H1 (cell line): ENCODE results near the gene LIPA. TPM values are rescaled to one million over a fixed set of nuclear protein-coding genes. Genes with fewer than 3 reads are reported as not detected.

ENCODE experiments used
- CBX5 ChIP-seq: fragments of 300-800, 300-1000 bp; sonication (generic); IDR thresholded peaks from 2 replicates; pipeline ENCODE4 v1.7.1; 2016; ENCODE audit warnings: antibody characterized with exemption, low read length, low read depth
- CREB1 ChIP-seq: IDR thresholded peaks from 2 replicates; pipeline ENCODE4 v1.6.1; 2012; ENCODE audit warnings: inconsistent platforms
- HDAC6 ChIP-seq: IDR thresholded peaks from one replicate; pipeline ENCODE4 v1.7.1; 2012; ENCODE audit warnings: low read depth, mild to moderate bottlenecking, inconsistent platforms, low read length, moderate library complexity
- MAFK ChIP-seq: IDR thresholded peaks from 2 replicates; pipeline ENCODE4 v1.6.1; 2012; ENCODE audit warnings: low read depth, mild to moderate bottlenecking, improper control_type of control experiment, low read length
- SP1 ChIP-seq: IDR thresholded peaks from 2 replicates; pipeline ENCODE4 v1.6.1; 2011; ENCODE audit warnings: low read depth, low read length
- USF2 ChIP-seq: IDR thresholded peaks from 2 replicates; pipeline ENCODE4 v1.6.1; 2011; ENCODE audit warnings: low read length, improper control_type of control experiment
- polyA plus RNA-seq, 7 experiments: library from polyadenylated mRNA; depleted of rRNA in 3 of 7; stranded (reverse) in 5 of 7; unstranded in 2 of 7; fragments of >200 nt in 5 of 7; fragments of 200-250 nt in 2 of 7; gene quantifications; 1 replicate in 5 of 7; 2 replicates in 1 of 7; 4 replicates in 1 of 7; pipeline versions ENCODE4 v1.2.1 to v1.2.3, GENCODE V29; 2011 to 2013; ENCODE audit warnings: missing spikeins in 2 of 7, mixed read lengths in 2 of 7
- total RNA-seq: library from RNA; stranded (reverse); fragmentation: NEBNext Ultra II Directional; extraction: Animal tissue kit (Norgen Biotek cat#: 25700); gene quantifications from 2 replicates; pipeline ENCODE4 v1.2.1, GENCODE V29; 2021

Gene LIPA
- total and polyA plus RNA-seq, 2 of the 8 experiments (the other 6 are each of a cell fraction or from before 2014, with no cell fraction given), result 18.1 to 32.4 TPM

- no peak for TF ChIP-seq CBX5
- no peak for TF ChIP-seq HDAC6
- no peak for TF ChIP-seq USF2
- no peak for TF ChIP-seq CREB1
- TF ChIP-seq SP1, result no peak
- no peak for TF ChIP-seq MAFK
Measured at GRCh38 chr10:89216056-89216455, 35.5 kb downstream of the LIPA start (continued).
